ENCODE measurements around the gene CRMP1. TPM values are rescaled to one million over a fixed set of nuclear protein-coding genes. Genes with fewer than 3 reads are reported as not detected.
"Not testable (repeated sequence)": the region's sequence is repeated elsewhere in the genome, so short reads cannot be mapped to it uniquely, and the experiment has no call there.

The CRMP1 gene
- total RNA-seq, 2 experiments from 2014 or later = not detected

- H3K4me1 Mint-ChIP-seq (ENCODE audit: low read depth) = no peaks in the 10 kb centered on the region
- no peaks in the 10 kb centered on the region for H3K27me3 Mint-ChIP-seq
- no peak overlapping the region for H3K4me3 Mint-ChIP-seq
- ChIA-PET POLR2A (no interaction called here), CTCF (no interaction called here)
- no peaks in the 10 kb centered on the region for H3K36me3 Mint-ChIP-seq
- no peak overlapping the region for H3K27ac Mint-ChIP-seq
- intact Hi-C loops (cut with micrococcal nuclease) = no loop called here
- H3K9me3 Mint-ChIP-seq = no peaks in the 10 kb centered on the region
- no peak for DNase-seq
Measured at GRCh38 chr4:5857199-5857598, 35.7 kb downstream of the CRMP1 start.

- H3K36me3 Mint-ChIP-seq; DNase-seq; H3K4me3 Mint-ChIP-seq; POLR2A ChIA-PET; H3K27ac Mint-ChIP-seq; H3K27me3 Mint-ChIP-seq; CTCF ChIA-PET; intact Hi-C loops (cut with micrococcal nuclease); H3K9me3 Mint-ChIP-seq; H3K4me1 Mint-ChIP-seq (ENCODE audit: low read depth): not testable (repeated sequence)
Measured at GRCh38 chr4:5856362-5856761, 36.5 kb downstream of the CRMP1 start.

- H3K36me3 Mint-ChIP-seq = no peaks in the 10 kb centered on the region
- no peaks in the 10 kb centered on the region for H3K4me1 Mint-ChIP-seq (ENCODE audit: low read depth)
- no peak for DNase-seq
- intact Hi-C loops (cut with micrococcal nuclease) = no loop called here
- peaks cover 6% of the 10 kb centered on the region for H3K27me3 Mint-ChIP-seq
- H3K27ac Mint-ChIP-seq = no peak overlapping the region
- no peaks in the 10 kb centered on the region for H3K9me3 Mint-ChIP-seq
- ChIA-PET POLR2A (no interaction called here), CTCF (no interaction called here)
- H3K4me3 Mint-ChIP-seq = no peak overlapping the region
Measured at GRCh38 chr4:5854929-5855328, 38.0 kb downstream of the CRMP1 start.

GRCh38 chr4:5852523-5853202, 40.2 kb downstream of the CRMP1 start:
- Mint-ChIP-seq H3K27me3 (peaks cover 7% of the 10 kb centered on the region), H3K9me3 (no peaks in the 10 kb centered on the region), H3K36me3 (no peaks in the 10 kb centered on the region), H3K27ac (no peak overlapping the region), H3K4me3 (no peak overlapping the region), H3K4me1 (ENCODE audit: low read depth) (no peaks in the 10 kb centered on the region)
- ChIA-PET CTCF (no interaction called here), POLR2A (no interaction called here)
- intact Hi-C loops (cut with micrococcal nuclease) = no loop called here
- DNase-seq = no peak

- Mint-ChIP-seq H3K4me1 (ENCODE audit: low read depth) (no peaks in the 10 kb centered on the region), H3K27me3 (peaks cover 7% of the 10 kb centered on the region), H3K27ac (no peak overlapping the region), H3K9me3 (no peaks in the 10 kb centered on the region), H3K4me3 (no peak overlapping the region), H3K36me3 (no peaks in the 10 kb centered on the region)
- POLR2A ChIA-PET = no interaction called here
- intact Hi-C loops (cut with micrococcal nuclease) = no loop called here
- CTCF ChIA-PET = no interaction called here
- no peak for DNase-seq
Measured at GRCh38 chr4:5851637-5852301, 41.1 kb downstream of the CRMP1 start.

- CTCF ChIA-PET = no interaction called here
- no peak for DNase-seq
- Mint-ChIP-seq H3K9me3 (no peaks in the 10 kb centered on the region), H3K4me1 (ENCODE audit: low read depth) (no peaks in the 10 kb centered on the region), H3K4me3 (no peak overlapping the region), H3K27ac (no peak overlapping the region), H3K27me3 (peaks cover 2% of the 10 kb centered on the region), H3K36me3 (no peaks in the 10 kb centered on the region)
- POLR2A ChIA-PET = no interaction called here
- intact Hi-C loops (cut with micrococcal nuclease) = no loop called here
Measured at GRCh38 chr4:5845035-5845905, 47.6 kb downstream of the CRMP1 start.

- H3K4me3 Mint-ChIP-seq = no peak overlapping the region
- no peak for DNase-seq
- no peak overlapping the region for H3K27ac Mint-ChIP-seq
- no peaks in the 10 kb centered on the region for H3K9me3 Mint-ChIP-seq
- H3K27me3 Mint-ChIP-seq = no peaks in the 10 kb centered on the region
- H3K36me3 Mint-ChIP-seq = no peaks in the 10 kb centered on the region
- intact Hi-C loops (cut with micrococcal nuclease) = no loop called here
- ChIA-PET POLR2A (no interaction called here), CTCF (no interaction called here)
- no peaks in the 10 kb centered on the region for H3K4me1 Mint-ChIP-seq (ENCODE audit: low read depth)
Measured at GRCh38 chr4:5843573-5844530, 49.0 kb downstream of the CRMP1 start.

- H3K4me3 Mint-ChIP-seq = no peak overlapping the region
- intact Hi-C loops (cut with micrococcal nuclease) = no loop called here
- no peaks in the 10 kb centered on the region for H3K27me3 Mint-ChIP-seq
- H3K9me3 Mint-ChIP-seq = no peaks in the 10 kb centered on the region
- ChIA-PET POLR2A (no interaction called here), CTCF (no interaction called here)
- no peak for DNase-seq
- no peaks in the 10 kb centered on the region for H3K4me1 Mint-ChIP-seq (ENCODE audit: low read depth)
- H3K27ac Mint-ChIP-seq = no peak overlapping the region
- no peaks in the 10 kb centered on the region for H3K36me3 Mint-ChIP-seq
Measured at GRCh38 chr4:5842456-5842855, 50.4 kb downstream of the CRMP1 start.

- DNase-seq = no peak
- no peak overlapping the region for H3K27ac Mint-ChIP-seq
- intact Hi-C loops (cut with micrococcal nuclease) = no loop called here
- POLR2A ChIA-PET = no interaction called here
- CTCF ChIA-PET = interaction anchor here (0.5 kb wide), 1 partner anchor 664 kb away, joined by 3 read pairs; no protein-coding TSS in a partner anchor
- no peaks in the 10 kb centered on the region for H3K36me3 Mint-ChIP-seq
- peaks cover 2% of the 10 kb centered on the region for H3K27me3 Mint-ChIP-seq
- no peaks in the 10 kb centered on the region for H3K4me1 Mint-ChIP-seq (ENCODE audit: low read depth)
- no peaks in the 10 kb centered on the region for H3K9me3 Mint-ChIP-seq
- H3K4me3 Mint-ChIP-seq = no peak overlapping the region
Measured at GRCh38 chr4:5839751-5840674, 52.9 kb downstream of the CRMP1 start.

- Mint-ChIP-seq H3K36me3 (no peaks in the 10 kb centered on the region), H3K4me3 (no peak overlapping the region), H3K4me1 (ENCODE audit: low read depth) (no peaks in the 10 kb centered on the region), H3K27ac (no peak overlapping the region), H3K27me3 (peaks cover 2% of the 10 kb centered on the region), H3K9me3 (no peaks in the 10 kb centered on the region)
- intact Hi-C loops (cut with micrococcal nuclease) = no loop called here
- no peak for DNase-seq
- ChIA-PET CTCF (no interaction called here), POLR2A (no interaction called here)
Measured at GRCh38 chr4:5839332-5839731, 53.6 kb downstream of the CRMP1 start.

- intact Hi-C loops (cut with micrococcal nuclease); CTCF ChIA-PET; DNase-seq; H3K36me3 Mint-ChIP-seq; H3K27ac Mint-ChIP-seq; H3K27me3 Mint-ChIP-seq; H3K9me3 Mint-ChIP-seq; POLR2A ChIA-PET; H3K4me3 Mint-ChIP-seq; H3K4me1 Mint-ChIP-seq (ENCODE audit: low read depth): not testable (repeated sequence)
Measured at GRCh38 chr4:5837483-5837882, 55.4 kb downstream of the CRMP1 start.

Measured in activated CD4-positive, alpha-beta memory T cell treated with anti-CD3 and anti-CD28 coated beads for 36 hours (primary cell).